Adrenal gland (tissue), 5 donors: ENCODE results near the gene UGT1A3.

Experiments used
- CTCF ChIP-seq, 6 experiments: fragments of 450-650 bp in 4 of 6; fragments of 200-600 bp in 2 of 6; sonication (generic) in 1 of 6; IDR thresholded peaks; 1 replicate in 5 of 6; 2 replicates in 1 of 6; pipeline versions ENCODE4 v1.5.1 to v1.8.0; 2016 to 2021; ENCODE audit warnings: antibody characterized with exemption in 6 of 6, mild to moderate bottlenecking in 2 of 6, moderate library complexity in 1 of 6
- POLR2A ChIP-seq, 2 donors: fragments of 450-650 bp; IDR thresholded peaks; one replicate each; pipeline ENCODE4 v1.6.1; 2017; ENCODE audit warnings: antibody characterized with exemption in 2 of 2, mild to moderate bottlenecking in 2 of 2, moderate library complexity in 1 of 2
- donor health status: DM: no; HTN: no; CAD: no.

GRCh38 chr2:233778030-233778429 is 49.2 kb downstream of the UGT1A3 start, which contains the start of gene MROH2A:
- TF ChIP-seq CTCF (IDR thresholded peaks at IDR 0.05): no peak
- no peak for TF ChIP-seq POLR2A (IDR thresholded peaks at IDR 0.05)
